H9 (cell line): ENCODE results near the gene CHID1. TPM values are rescaled to one million over a fixed set of nuclear protein-coding genes. Genes with fewer than 3 reads are reported as not detected.

Experiments used
- DNase-seq: peaks from one replicate; pipeline ENCODE4 v3.0.0-alpha.2; 2017
- H2AFZ ChIP-seq: one replicate; pipeline ENCODE4 v1.6.1; 2013; ENCODE audit warnings: mild to moderate bottlenecking, low read length, control low read depth, moderate library complexity
- H2AK5ac ChIP-seq: 2 replicates; pipeline ENCODE4 v1.6.1; 2013; ENCODE audit warnings: low read length, control low read depth, mixed read lengths; ENCODE audit not compliant: insufficient read length
- H2BK120ac ChIP-seq: one replicate; pipeline ENCODE4 v1.6.1; 2013; ENCODE audit warnings: low read depth, mild to moderate bottlenecking, low read length, control low read depth, inconsistent platforms; ENCODE audit not compliant: poor library complexity, severe bottlenecking
- H2BK12ac ChIP-seq: 2 replicates; pipeline ENCODE4 v1.6.1; 2013; ENCODE audit warnings: low read length, control low read depth, mixed read lengths, low read depth; ENCODE audit not compliant: insufficient read length
- H2BK15ac ChIP-seq: 2 replicates; pipeline ENCODE4 v1.6.1; 2013; ENCODE audit warnings: low read depth, low read length, control low read depth
- H2BK20ac ChIP-seq: one replicate; pipeline ENCODE4 v1.6.1; 2013; ENCODE audit warnings: low read depth, mild to moderate bottlenecking, low read length, control low read depth, inconsistent platforms; ENCODE audit not compliant: poor library complexity, severe bottlenecking
- H2BK5ac ChIP-seq: 2 replicates; pipeline ENCODE4 v1.6.1; 2013; ENCODE audit warnings: low read length, control low read depth, mixed read lengths; ENCODE audit not compliant: insufficient read length
- H3K14ac ChIP-seq: 2 replicates; pipeline ENCODE4 v1.6.1; 2013; ENCODE audit warnings: low read length, control low read depth; ENCODE audit not compliant: insufficient read depth
- H3K18ac ChIP-seq: 2 replicates; pipeline ENCODE4 v1.6.1; 2013; ENCODE audit warnings: low read depth, mild to moderate bottlenecking, mixed read lengths, low read length, control low read depth; ENCODE audit not compliant: insufficient read length
- H3K23ac ChIP-seq: 2 replicates; pipeline ENCODE4 v1.6.1; 2013; ENCODE audit warnings: low read length, control low read depth, mixed read lengths, low read depth; ENCODE audit not compliant: insufficient read length
- H3K23me2 ChIP-seq: 2 replicates; pipeline ENCODE4 v1.6.1; 2013; ENCODE audit warnings: low read depth, mild to moderate bottlenecking, mixed read lengths, low read length, control low read depth; ENCODE audit not compliant: insufficient read length, poor library complexity, severe bottlenecking
- H3K27ac ChIP-seq: 2 replicates; pipeline ENCODE4 v1.5.1; 2013; ENCODE audit warnings: low read length, control low read depth, mixed read lengths, low read depth; ENCODE audit not compliant: insufficient read length
- H3K27me3 ChIP-seq: 2 replicates; pipeline ENCODE4 v1.6.1; 2013; ENCODE audit warnings: low read length, control low read depth, inconsistent platforms; ENCODE audit not compliant: insufficient read depth
- H3K4ac ChIP-seq: 2 replicates; pipeline ENCODE4 v1.6.1; 2013; ENCODE audit warnings: low read depth, mild to moderate bottlenecking, control low read depth, inconsistent platforms, low read length, moderate library complexity
- H3K4me1 ChIP-seq: 2 replicates; pipeline ENCODE4 v1.6.1; 2013; ENCODE audit warnings: low read length, control low read depth, inconsistent platforms; ENCODE audit not compliant: insufficient read depth
- H3K4me2 ChIP-seq: 2 replicates; pipeline ENCODE4 v1.6.1; 2013; ENCODE audit warnings: low read length, control low read depth, mixed read lengths; ENCODE audit not compliant: insufficient read length, insufficient read depth
- H3K56ac ChIP-seq: 2 replicates; pipeline ENCODE4 v1.6.1; 2013; ENCODE audit warnings: low read depth, mild to moderate bottlenecking, mixed read lengths, low read length, control low read depth; ENCODE audit not compliant: insufficient read length
- H3K79me1 ChIP-seq: 2 replicates; pipeline ENCODE4 v1.6.1; 2013; ENCODE audit warnings: low read depth, mild to moderate bottlenecking, moderate library complexity, low read length, control low read depth, inconsistent platforms; ENCODE audit not compliant: insufficient read depth, poor library complexity, severe bottlenecking
- H3K79me2 ChIP-seq: 2 replicates; pipeline ENCODE4 v1.6.1; 2013; ENCODE audit warnings: low read length, control low read depth, inconsistent platforms; ENCODE audit not compliant: insufficient read depth
- H3K9ac ChIP-seq: 2 replicates; pipeline ENCODE4 v1.6.1; 2013; ENCODE audit warnings: low read length, control low read depth, mixed read lengths; ENCODE audit not compliant: insufficient read length; ENCODE audit errors: extremely low read depth
- H3K9me3 ChIP-seq: one replicate; pipeline ENCODE4 v1.6.1; 2013; ENCODE audit warnings: low read depth, low read length, inconsistent platforms; ENCODE audit not compliant: control insufficient read depth
- H3T11ph ChIP-seq: one replicate; pipeline ENCODE4 v1.6.1; 2013; ENCODE audit warnings: mild to moderate bottlenecking, low read length, control low read depth, inconsistent platforms
- H4K20me1 ChIP-seq: one replicate; pipeline ENCODE4 v1.6.1; 2013; ENCODE audit not compliant: control insufficient read depth, insufficient read length, insufficient read depth
- H4K5ac ChIP-seq: 2 replicates; pipeline ENCODE4 v1.6.1; 2013; ENCODE audit warnings: low read depth, mild to moderate bottlenecking, mixed read lengths, low read length, control low read depth; ENCODE audit not compliant: insufficient read length
- H4K8ac ChIP-seq: replicated peaks from 2 replicates; pipeline ENCODE4 v1.6.1; 2013; ENCODE audit warnings: low read length, control low read depth, mixed read lengths, low read depth; ENCODE audit not compliant: insufficient read length
- H4K91ac ChIP-seq: 2 replicates; pipeline ENCODE4 v1.6.1; 2013; ENCODE audit warnings: low read depth, mild to moderate bottlenecking, moderate library complexity, mixed read lengths, low read length, control low read depth; ENCODE audit not compliant: insufficient read length
- H3K27ac Mint-ChIP-seq, 3 experiments: 2 replicates in 2 of 3; 3 replicates in 1 of 3; pipeline ENCODE4 v1.8.0; 2020 to 2021; ENCODE audit warnings: mixed read lengths in 3 of 3, mild to moderate bottlenecking in 1 of 3, moderate library complexity in 1 of 3
- H3K27me3 Mint-ChIP-seq: 2 replicates; pipeline ENCODE4 v1.8.0; 2021; ENCODE audit warnings: low read depth, mild to moderate bottlenecking, moderate library complexity, mixed read lengths
- H3K36me3 Mint-ChIP-seq, 3 experiments: 2 replicates in 2 of 3; 3 replicates in 1 of 3; pipeline ENCODE4 v1.8.0; 2020 to 2021; ENCODE audit warnings: low read depth in 3 of 3, mixed read lengths in 3 of 3; ENCODE audit not compliant: insufficient read depth in 1 of 3
- H3K4me1 Mint-ChIP-seq, 2 experiments: 2 replicates each; pipeline ENCODE4 v1.8.0; 2020; ENCODE audit warnings: mixed read lengths in 2 of 2
- H3K4me3 Mint-ChIP-seq, 2 experiments: 2 replicates in 1 of 2; 3 replicates in 1 of 2; pipeline ENCODE4 v1.8.0; 2020 to 2021; ENCODE audit warnings: mild to moderate bottlenecking in 2 of 2, mixed read lengths in 2 of 2, moderate library complexity in 1 of 2
- H3K9me3 Mint-ChIP-seq, 2 experiments: 2 replicates in 1 of 2; 3 replicates in 1 of 2; pipeline ENCODE4 v1.8.0; 2020; ENCODE audit warnings: mild to moderate bottlenecking in 2 of 2, mixed read lengths in 2 of 2, moderate library complexity in 1 of 2
- WGBS: extraction: QIAGEN DNeasy Blood & Tissue Kit; methylation state at CpG from one replicate; pipeline ENCODE4 v1.1.7; 2013; ENCODE audit warnings: missing lambda C conversion rate, low lambda C conversion rate, mixed read lengths; ENCODE audit not compliant: insufficient read length; ENCODE audit errors: extremely low coverage; 5-methylcytosine and 5-hydroxymethylcytosine counted together
- total RNA-seq: library from RNA; stranded (reverse); gene quantifications from 2 replicates; pipeline ENCODE4 v1.2.1, GENCODE V29; 2021
- TF ChIP-seq, protein P1 (sequence below): fragments of 200-600 bp; sonication (generic); conservative IDR thresholded peaks from 3 replicates; pipeline ENCODE4 v1.8.0; 2021; ENCODE audit warnings: antibody characterized with exemption, mild to moderate bottlenecking

The CHID1 gene
- total RNA-seq, 1 experiment from 2014 or later, result 89.4 TPM

GRCh38 chr11:839280-839623, 71.4 kb downstream of the CHID1 start:
- Histone ChIP-seq H4K8ac (no peak overlapping the region), H4K5ac (no peak overlapping the region), H4K20me1 (no peaks in the 10 kb centered on the region), H3K4me2 (no peak overlapping the region), H2BK15ac (no peak overlapping the region), H3K23ac (no peak overlapping the region), H3K14ac (no peak overlapping the region), H2BK120ac (no peak overlapping the region), H3K9me3 (no peaks in the 10 kb centered on the region), H2BK12ac (no peak overlapping the region), H3K79me1 (peaks cover 2% of the 10 kb centered on the region), H4K91ac (no peak overlapping the region), H3T11ph (no peak overlapping the region), H3K4ac (no peak overlapping the region), H2BK5ac (no peak overlapping the region), H3K27ac (no peak overlapping the region), H3K4me1 (no peaks in the 10 kb centered on the region), H3K27me3 (no peaks in the 10 kb centered on the region), H2AFZ (no peak overlapping the region), H2BK20ac (no peak overlapping the region), H2AK5ac (no peak overlapping the region), H3K18ac (no peak overlapping the region), H3K23me2 (peaks cover 6% of the 10 kb centered on the region), H3K9ac (no peak overlapping the region), H3K79me2 (no peaks in the 10 kb centered on the region; the same call in 1 of the 2 replicates), H3K56ac (no peak overlapping the region)
- Mint-ChIP-seq H3K4me3 (no peak overlapping the region), H3K4me1 (peaks cover 11 to 27% of the 10 kb centered on the region in 2 experiments), H3K36me3 (peaks cover 6 to 52% (median 46%) of the 10 kb centered on the region in 3 experiments; a peak in 6 of 7 replicates), H3K27ac (no peak overlapping the region), H3K9me3 (no peaks in the 10 kb centered on the region), H3K27me3 (no peaks in the 10 kb centered on the region)
- DNase-seq, result no peak
- WGBS, result no CpG with 5 or more reads among the region's 5 CpGs
- TF ChIP-seq, protein P1, sequence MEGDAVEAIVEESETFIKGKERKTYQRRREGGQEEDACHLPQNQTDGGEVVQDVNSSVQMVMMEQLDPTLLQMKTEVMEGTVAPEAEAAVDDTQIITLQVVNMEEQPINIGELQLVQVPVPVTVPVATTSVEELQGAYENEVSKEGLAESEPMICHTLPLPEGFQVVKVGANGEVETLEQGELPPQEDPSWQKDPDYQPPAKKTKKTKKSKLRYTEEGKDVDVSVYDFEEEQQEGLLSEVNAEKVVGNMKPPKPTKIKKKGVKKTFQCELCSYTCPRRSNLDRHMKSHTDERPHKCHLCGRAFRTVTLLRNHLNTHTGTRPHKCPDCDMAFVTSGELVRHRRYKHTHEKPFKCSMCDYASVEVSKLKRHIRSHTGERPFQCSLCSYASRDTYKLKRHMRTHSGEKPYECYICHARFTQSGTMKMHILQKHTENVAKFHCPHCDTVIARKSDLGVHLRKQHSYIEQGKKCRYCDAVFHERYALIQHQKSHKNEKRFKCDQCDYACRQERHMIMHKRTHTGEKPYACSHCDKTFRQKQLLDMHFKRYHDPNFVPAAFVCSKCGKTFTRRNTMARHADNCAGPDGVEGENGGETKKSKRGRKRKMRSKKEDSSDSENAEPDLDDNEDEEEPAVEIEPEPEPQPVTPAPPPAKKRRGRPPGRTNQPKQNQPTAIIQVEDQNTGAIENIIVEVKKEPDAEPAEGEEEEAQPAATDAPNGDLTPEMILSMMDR, result no peak
